ENCODE results near the gene SCN9A. TPM values are rescaled to one million over a fixed set of nuclear protein-coding genes. Genes with fewer than 3 reads are reported as not detected.

Gene SCN9A
- total and polyA plus RNA-seq, 10 of the 15 experiments (the other 5 are each of a cell fraction or from before 2014, with no cell fraction given): 0.04 to 0.08 (median 0.08) TPM; not detected in 7

- FAIRE-seq (no peak), DNase-seq (ENCODE audit: low read depth, low spot score) (no peak), ATAC-seq (no peak)
- no TSS peak for BruUV-seq (replicated peaks)
- Histone ChIP-seq H3K4me3 (no peak overlapping the region), H3K4me1 (ENCODE audit: control insufficient read depth, insufficient read depth, low read length) (no peaks in the 10 kb centered on the region), H3K4me2 (ENCODE audit: control insufficient read depth, insufficient read depth) (no peak overlapping the region), H3K27me3 (replicated peaks in 1 of 2; ENCODE audit: control insufficient read depth in 2 of 2, insufficient read depth in 2 of 2, low read length in 1 of 2) (no peaks in the 10 kb centered on the region), H3K27ac (ENCODE audit: control insufficient read depth, insufficient read depth) (no peak overlapping the region), H4K20me1 (ENCODE audit: control insufficient read depth, insufficient read depth) (no peaks in the 10 kb centered on the region), H2AFZ (ENCODE audit: control insufficient read depth, low read depth, low read length) (no peak overlapping the region), H3K79me2 (ENCODE audit: control insufficient read depth, insufficient read depth, low read length) (no peaks in the 10 kb centered on the region), H3K36me3 (ENCODE audit: control insufficient read depth in 2 of 2, insufficient read depth in 2 of 2, low read length in 1 of 2) (no peaks in the 10 kb centered on the region), H3K9me3 (replicated peaks; ENCODE audit: control insufficient read depth, insufficient read depth, low read length) (no peaks in the 10 kb centered on the region), H3K9ac (ENCODE audit: control insufficient read depth, insufficient read depth, low read length) (no peak overlapping the region)
- POLR2A ChIA-PET: no interaction called here
- TF ChIP-seq, protein P1, sequence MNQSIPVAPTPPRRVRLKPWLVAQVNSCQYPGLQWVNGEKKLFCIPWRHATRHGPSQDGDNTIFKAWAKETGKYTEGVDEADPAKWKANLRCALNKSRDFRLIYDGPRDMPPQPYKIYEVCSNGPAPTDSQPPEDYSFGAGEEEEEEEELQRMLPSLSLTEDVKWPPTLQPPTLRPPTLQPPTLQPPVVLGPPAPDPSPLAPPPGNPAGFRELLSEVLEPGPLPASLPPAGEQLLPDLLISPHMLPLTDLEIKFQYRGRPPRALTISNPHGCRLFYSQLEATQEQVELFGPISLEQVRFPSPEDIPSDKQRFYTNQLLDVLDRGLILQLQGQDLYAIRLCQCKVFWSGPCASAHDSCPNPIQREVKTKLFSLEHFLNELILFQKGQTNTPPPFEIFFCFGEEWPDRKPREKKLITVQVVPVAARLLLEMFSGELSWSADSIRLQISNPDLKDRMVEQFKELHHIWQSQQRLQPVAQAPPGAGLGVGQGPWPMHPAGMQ (IDR thresholded peaks at IDR 0.05; ENCODE audit: borderline replicate concordance): no peak
- TF ChIP-seq HDAC2 (IDR thresholded peaks at IDR 0.05): no peak
- RAD21 ChIA-PET (ENCODE audit: unreplicated experiment): no interaction called here
- in situ Hi-C loops (cut with MboI): no loop called here
- CTCF ChIA-PET: no interaction called here
- SMC1A ChIA-PET (ENCODE audit: uncharacterized antibody, unreplicated experiment): no interaction called here
- intact Hi-C loops (cut with micrococcal nuclease; ENCODE audit: unreplicated experiment): no loop called here
Measured at GRCh38 chr2:166238176-166238575, 137.6 kb downstream of the SCN9A start.

DNA sequence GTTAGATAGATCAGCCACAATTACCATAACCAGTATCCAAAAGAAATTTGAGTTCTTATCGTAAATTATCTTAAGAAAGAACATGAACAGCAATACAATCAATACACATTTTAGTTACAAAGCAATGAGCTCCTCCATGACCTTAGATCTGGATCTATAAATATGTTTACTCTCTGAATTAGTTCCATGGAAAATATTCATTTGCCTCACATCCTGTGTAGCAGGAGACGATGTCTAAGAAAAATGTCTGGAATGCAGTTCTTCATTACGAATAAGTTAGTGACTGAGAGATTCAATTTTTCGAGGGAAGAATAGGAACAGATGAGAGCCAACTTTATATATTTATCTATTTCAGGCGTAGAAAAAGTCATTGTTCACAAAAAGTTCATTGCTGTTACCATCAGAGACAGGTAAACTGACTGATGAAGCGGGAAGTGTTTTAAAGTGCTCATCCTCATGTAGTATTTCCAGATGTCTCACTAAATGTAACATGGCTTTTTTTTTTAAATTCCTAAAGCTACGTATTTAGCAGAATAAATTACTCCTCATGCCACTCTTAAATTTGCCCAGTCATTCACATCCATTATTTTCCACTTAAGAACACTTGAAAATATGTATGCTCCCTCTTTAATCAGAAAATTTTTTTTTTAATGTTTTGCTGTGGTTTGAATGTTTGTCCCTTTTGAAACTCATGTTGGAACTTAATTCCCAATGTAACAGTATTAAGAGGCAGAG, 141.5 kb downstream of the SCN9A start:
- ChIA-PET RAD21 (ENCODE audit: unreplicated experiment) (no interaction called here), POLR2A (no interaction called here), CTCF (no interaction called here), SMC1A (ENCODE audit: uncharacterized antibody, unreplicated experiment) (no interaction called here)
- FAIRE-seq: no peak
- H3K27me3 ChIP-seq (replicated peaks in 1 of 2; ENCODE audit: control insufficient read depth in 2 of 2, insufficient read depth in 2 of 2, low read length in 1 of 2): no peaks in the 10 kb centered on the region
- BruUV-seq (replicated peaks): no TSS peak
- no peaks in the 10 kb centered on the region for H3K36me3 ChIP-seq (ENCODE audit: control insufficient read depth in 2 of 2, insufficient read depth in 2 of 2, low read length in 1 of 2)
- no peaks in the 10 kb centered on the region for H3K79me2 ChIP-seq (ENCODE audit: control insufficient read depth, insufficient read depth, low read length)
- H2AFZ ChIP-seq (ENCODE audit: control insufficient read depth, low read depth, low read length): no peak overlapping the region
- H3K9ac ChIP-seq (ENCODE audit: control insufficient read depth, insufficient read depth, low read length): no peak overlapping the region
- H3K9me3 ChIP-seq (replicated peaks; ENCODE audit: control insufficient read depth, insufficient read depth, low read length): no peaks in the 10 kb centered on the region
- WGBS (ENCODE audit: insufficient coverage, insufficient replicate concordance, low lambda C conversion rate, missing lambda C conversion rate): 21% methylated on average over 7 of the region's 7 CpGs
- H3K27ac ChIP-seq (ENCODE audit: control insufficient read depth, insufficient read depth): no peak overlapping the region
- no peak overlapping the region for H3K4me3 ChIP-seq
- ATAC-seq: no peak
- no peaks in the 10 kb centered on the region for H4K20me1 ChIP-seq (ENCODE audit: control insufficient read depth, insufficient read depth)
- H3K4me1 ChIP-seq (ENCODE audit: control insufficient read depth, insufficient read depth, low read length): no peaks in the 10 kb centered on the region
- no peak overlapping the region for H3K4me2 ChIP-seq (ENCODE audit: control insufficient read depth, insufficient read depth)
- intact Hi-C loops (cut with micrococcal nuclease; ENCODE audit: unreplicated experiment): no loop called here
- DNase-seq (ENCODE audit: low read depth, low spot score): no peak
- in situ Hi-C loops (cut with MboI): no loop called here
- TF ChIP-seq CBX5 (IDR thresholded peaks at IDR 0.05; ENCODE audit: low read depth): no peak
- TF ChIP-seq KAT2A (conservative IDR thresholded peaks at IDR 0.05; ENCODE audit: control insufficient read depth, low read depth, low read length): no peak
- no peak for TF ChIP-seq EED (IDR thresholded peaks at IDR 0.05; ENCODE audit: low read depth)
- TF ChIP-seq GATAD2B (conservative IDR thresholded peaks at IDR 0.05; ENCODE audit: low read depth): no peak
- TF ChIP-seq NFYA (IDR thresholded peaks at IDR 0.05; ENCODE audit: borderline replicate concordance, low read depth, low read length): no peak
- TF ChIP-seq CHD1 (IDR thresholded peaks at IDR 0.05; ENCODE audit: low read depth, low read length): no peak
- TF ChIP-seq ETV6 (conservative IDR thresholded peaks at IDR 0.05 in 1 of 2, IDR thresholded peaks at IDR 0.05 in 1 of 2; ENCODE audit: borderline replicate concordance in 1 of 2, low read depth in 1 of 2): no peak
- TF ChIP-seq NR2C1 (IDR thresholded peaks at IDR 0.05): no peak
- no peak for TF ChIP-seq USF1 (IDR thresholded peaks at IDR 0.05; ENCODE audit: borderline replicate concordance, extremely low read length, insufficient read depth, low read depth, low read length)
- no peak for TF ChIP-seq TARDBP (IDR thresholded peaks at IDR 0.05; ENCODE audit: borderline replicate concordance)
- TF ChIP-seq SREBF2 (IDR thresholded peaks at IDR 0.05; ENCODE audit: low read length): no peak
- no peak for TF ChIP-seq MTA3 (IDR thresholded peaks at IDR 0.05; ENCODE audit: borderline replicate concordance, low read length)
- TF ChIP-seq MEF2B (IDR thresholded peaks at IDR 0.05; ENCODE audit: partially characterized antibody, poor library complexity, severe bottlenecking): no peak
- no peak for TF ChIP-seq SRF (IDR thresholded peaks at IDR 0.05; ENCODE audit: low read depth in 2 of 2, low read length in 2 of 2)

All from GM12878 (cell line).